ENCODE data around the gene RHBDL3.

The RHBDL3 gene

GRCh38 chr17:32298721-32299579 is 33.3 kb downstream of the RHBDL3 start:
- DNase-seq (ENCODE audit: low read depth), result no peak
- H3K4me3 ChIP-seq (ENCODE audit: low read length), result no peak overlapping the region
- no peak for TF ChIP-seq CTCF (IDR thresholded peaks at IDR 0.05; ENCODE audit: insufficient read depth, low read depth, low read length, missing control alignments)

GRCh38 chr17:32299580-32300164 is 34.0 kb downstream of the RHBDL3 start:
- DNase-seq (ENCODE audit: low read depth), result no peak
- no peak for TF ChIP-seq CTCF (IDR thresholded peaks at IDR 0.05; ENCODE audit: insufficient read depth, low read depth, low read length, missing control alignments)
- no peak overlapping the region for H3K4me3 ChIP-seq (ENCODE audit: low read length)

GRCh38 chr17:32302037-32302436 is 36.4 kb downstream of the RHBDL3 start:
- H3K4me3 ChIP-seq (ENCODE audit: low read length), result no peak overlapping the region
- no peak for TF ChIP-seq CTCF (IDR thresholded peaks at IDR 0.05; ENCODE audit: insufficient read depth, low read depth, low read length, missing control alignments)
- DNase-seq (ENCODE audit: low read depth), result no peak

GRCh38 chr17:32302860-32303649 is 37.4 kb downstream of the RHBDL3 start:
- TF ChIP-seq CTCF (IDR thresholded peaks at IDR 0.05; ENCODE audit: insufficient read depth, low read depth, low read length, missing control alignments), result no peak
- DNase-seq (ENCODE audit: low read depth), result no peak
- no peak overlapping the region for H3K4me3 ChIP-seq (ENCODE audit: low read length)

- no peak for DNase-seq (ENCODE audit: low read depth)
- H3K4me3 ChIP-seq (ENCODE audit: low read length), result no peak overlapping the region
- TF ChIP-seq CTCF (IDR thresholded peaks at IDR 0.05; ENCODE audit: insufficient read depth, low read depth, low read length, missing control alignments), result no peak
These were observed 38.2 kb downstream of the RHBDL3 start for GRCh38 chr17:32303781-32304288.

GRCh38 chr17:32305049-32305448 is 39.4 kb downstream of the RHBDL3 start:
- no peak overlapping the region for H3K4me3 ChIP-seq (ENCODE audit: low read length)
- TF ChIP-seq CTCF (IDR thresholded peaks at IDR 0.05; ENCODE audit: insufficient read depth, low read depth, low read length, missing control alignments), result no peak
- DNase-seq (ENCODE audit: low read depth), result no peak

All from epithelial cell of esophagus (primary cell).